Right lobe of liver (tissue), 6 donors: Measurements from ENCODE around the gene MFSD12. TPM values are rescaled to one million over a fixed set of nuclear protein-coding genes. Genes with fewer than 3 reads are reported as not detected.

ENCODE experiments used
- ATAC-seq, 4 donors: fragments of 200-7000 bp; cut with Tn5 transposase; one replicate each; pipeline ENCODE4 v1.9.1; 2020; ENCODE audit warnings: mild to moderate bottlenecking in 4 of 4, moderate library complexity in 4 of 4
- DNase-seq, 3 donors: peaks; one replicate each; pipeline ENCODE4 v3.0.0-alpha.2; 2020
- H3K27ac ChIP-seq, 3 donors: fragments of 200-600 bp; one replicate each; pipeline ENCODE4 v1.8.0; 2022
- H3K27me3 ChIP-seq, 2 donors: fragments of 200-600 bp; one replicate each; pipeline ENCODE4 v1.8.0; 2022
- H3K36me3 ChIP-seq, 4 donors: fragments of 200-600 bp; sonication (generic) in 1 of 4; one replicate each; pipeline versions ENCODE4 v1.5.1 to v1.8.0; 2017 to 2022; ENCODE audit warnings: control low read depth in 1 of 4
- H3K4me1 ChIP-seq, 4 donors: fragments of 200-600 bp; sonication (generic) in 1 of 4; one replicate each; pipeline versions ENCODE4 v1.5.1 to v1.8.0; 2017 to 2022; ENCODE audit warnings: control low read depth in 1 of 4
- H3K4me3 ChIP-seq, 3 donors: fragments of 200-600 bp; one replicate each; pipeline ENCODE4 v1.8.0; 2022
- H3K9me3 ChIP-seq, 4 donors: fragments of 200-600 bp; sonication (generic) in 1 of 4; one replicate each; pipeline versions ENCODE4 v1.5.1 to v1.8.0; 2017 to 2022; ENCODE audit warnings: control low read depth in 1 of 4
- POLR2A ChIP-seq: fragments of 450-650 bp; IDR thresholded peaks from one replicate; pipeline ENCODE4 v1.6.1; 2017; ENCODE audit warnings: antibody characterized with exemption, mild to moderate bottlenecking
- WGBS: methylation state at CpG from one replicate; pipeline ENCODE4 v1.1.6; 2018; ENCODE audit warnings: low coverage, low lambda C conversion rate; ENCODE audit not compliant: insufficient coverage; ENCODE audit errors: missing lambda C conversion rate; 5-methylcytosine and 5-hydroxymethylcytosine counted together
- intact Hi-C, 2 donors: fragments of 100-400 bp; cut with DNase I; formaldehyde crosslinking; loops; one replicate each; pipeline versions ENCODE4 v1.11.2 to v1.14.1; 2022
- total RNA-seq, 6 experiments: library from RNA; depleted of rRNA in 2 of 6; stranded (reverse); fragments of >200 nt in 2 of 6; fragmentation: NEBNext Ultra II Directional in 3 of 6; extraction: Animal tissue kit (Norgen Biotek cat#: 25700) in 3 of 6; gene quantifications; one replicate each; pipeline versions ENCODE4 v1.1.0 to v1.2.4, GENCODE V29; 2016 to 2023
- TF ChIP-seq, protein P1 (sequence below), 4 donors: fragments of 200-600 bp in 3 of 4; fragments of 450-650 bp in 1 of 4; IDR thresholded peaks; one replicate each; pipeline versions ENCODE4 v1.5.1 to v1.8.0; 2016 to 2022; ENCODE audit warnings: antibody characterized with exemption in 4 of 4, mild to moderate bottlenecking in 2 of 4
- donor health status: DM: no; HTN: yes; CAD: no.
- donor health status: DM: no; HTN: no; CAD: no.
- donor health status: DM: no; HTN: no; CAD: no.
- donor health status: DM: no; HTN: yes; CAD: no.
- donor health status: DM: no; HTN: yes; CAD: no.

MFSD12 gene
- total RNA-seq, 6 experiments from 2014 or later, result 23.8 to 114 (median 31.5) TPM

DNA sequence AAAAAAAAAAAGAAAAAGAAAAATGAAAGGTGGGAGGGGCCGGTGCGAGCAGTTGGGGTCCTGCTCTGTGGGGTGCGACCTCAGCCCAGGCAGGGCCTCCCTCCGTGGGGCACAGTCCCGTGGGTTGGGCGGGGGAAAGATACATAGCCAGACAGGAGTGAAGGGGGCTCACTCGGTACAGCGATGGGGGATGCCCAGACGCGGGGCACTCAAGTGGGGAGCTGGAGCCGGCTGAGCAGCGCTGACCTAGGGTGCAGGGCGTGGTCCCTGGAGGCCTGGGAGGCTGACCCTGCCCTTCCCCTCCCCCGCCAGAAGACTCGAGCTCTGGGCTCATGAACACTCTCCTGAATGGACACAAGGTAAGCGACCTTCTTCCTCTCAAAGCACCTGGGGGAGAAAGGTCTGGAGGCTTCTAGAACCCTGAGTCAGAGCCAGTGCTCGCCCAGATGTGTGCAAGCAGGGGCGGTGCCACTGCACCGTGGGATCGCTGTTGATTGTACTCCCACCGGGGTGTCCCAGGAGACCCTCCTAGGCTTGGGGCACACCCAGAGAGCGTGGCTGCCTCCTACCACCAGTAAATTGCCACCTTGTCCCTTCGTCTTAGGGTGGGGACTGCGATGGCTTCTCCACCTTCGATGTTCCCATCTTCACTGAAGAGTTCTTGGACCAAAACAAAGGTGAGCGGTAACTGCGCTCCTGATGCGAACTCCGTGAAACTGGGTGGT lies 18.7 kb upstream of the MFSD12 start:
- Histone ChIP-seq H3K27ac (no peak overlapping the region), H3K36me3 (no peaks in the 10 kb centered on the region), H3K4me1 (peaks cover 0 to 6% (median 0%) of the 10 kb centered on the region in 4 donors), H3K4me3 (no peak overlapping the region), H3K27me3 (no peaks in the 10 kb centered on the region), H3K9me3 (no peaks in the 10 kb centered on the region)
- TF ChIP-seq, protein P1, sequence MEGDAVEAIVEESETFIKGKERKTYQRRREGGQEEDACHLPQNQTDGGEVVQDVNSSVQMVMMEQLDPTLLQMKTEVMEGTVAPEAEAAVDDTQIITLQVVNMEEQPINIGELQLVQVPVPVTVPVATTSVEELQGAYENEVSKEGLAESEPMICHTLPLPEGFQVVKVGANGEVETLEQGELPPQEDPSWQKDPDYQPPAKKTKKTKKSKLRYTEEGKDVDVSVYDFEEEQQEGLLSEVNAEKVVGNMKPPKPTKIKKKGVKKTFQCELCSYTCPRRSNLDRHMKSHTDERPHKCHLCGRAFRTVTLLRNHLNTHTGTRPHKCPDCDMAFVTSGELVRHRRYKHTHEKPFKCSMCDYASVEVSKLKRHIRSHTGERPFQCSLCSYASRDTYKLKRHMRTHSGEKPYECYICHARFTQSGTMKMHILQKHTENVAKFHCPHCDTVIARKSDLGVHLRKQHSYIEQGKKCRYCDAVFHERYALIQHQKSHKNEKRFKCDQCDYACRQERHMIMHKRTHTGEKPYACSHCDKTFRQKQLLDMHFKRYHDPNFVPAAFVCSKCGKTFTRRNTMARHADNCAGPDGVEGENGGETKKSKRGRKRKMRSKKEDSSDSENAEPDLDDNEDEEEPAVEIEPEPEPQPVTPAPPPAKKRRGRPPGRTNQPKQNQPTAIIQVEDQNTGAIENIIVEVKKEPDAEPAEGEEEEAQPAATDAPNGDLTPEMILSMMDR (IDR thresholded peaks at IDR 0.05), result no peak
- TF ChIP-seq POLR2A, result no peak
- DNase-seq (no peak), ATAC-seq (no peak)
- WGBS, result 87% methylated on average over 12 of the region's 29 CpGs
- intact Hi-C loops, result no loop called here

DNA sequence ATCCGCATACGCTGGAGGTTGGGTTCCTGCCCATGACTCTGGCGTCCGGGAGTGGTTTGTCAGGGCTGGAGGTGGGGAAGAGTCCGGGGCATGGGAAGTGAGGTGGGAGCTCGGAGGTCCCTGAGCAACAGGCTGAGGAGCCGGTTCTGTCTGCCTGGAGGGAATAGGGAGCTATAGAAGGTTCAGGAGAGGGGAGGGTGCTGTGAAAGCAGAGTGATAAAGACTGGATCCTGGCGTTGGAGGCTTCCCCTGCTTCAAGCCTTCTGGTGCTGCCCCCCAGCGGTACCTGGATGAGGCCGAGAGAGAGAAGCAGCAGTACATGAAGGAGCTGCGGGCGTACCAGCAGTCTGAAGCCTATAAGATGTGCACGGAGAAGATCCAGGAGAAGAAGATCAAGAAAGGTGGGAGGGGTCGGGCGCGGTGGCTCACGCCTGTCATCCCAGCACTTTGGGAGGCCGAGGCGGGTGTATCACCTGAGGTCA lies 17.9 kb upstream of the MFSD12 start:
- DNase-seq, result no peak
- no peaks in the 10 kb centered on the region for H3K36me3 ChIP-seq
- no peak overlapping the region for H3K4me3 ChIP-seq
- H3K27ac ChIP-seq, result no peak overlapping the region
- H3K27me3 ChIP-seq, result no peaks in the 10 kb centered on the region
- TF ChIP-seq POLR2A, result no peak
- TF ChIP-seq, protein P1 (IDR thresholded peaks at IDR 0.05), result no peak
- peaks cover 0 to 6% (median 0%) of the 10 kb centered on the region in 4 donors for H3K4me1 ChIP-seq
- intact Hi-C loops, result no loop called here
- H3K9me3 ChIP-seq, result no peaks in the 10 kb centered on the region
- no peak for ATAC-seq
- WGBS, result 92% methylated on average over 13 of the region's 19 CpGs

DNA sequence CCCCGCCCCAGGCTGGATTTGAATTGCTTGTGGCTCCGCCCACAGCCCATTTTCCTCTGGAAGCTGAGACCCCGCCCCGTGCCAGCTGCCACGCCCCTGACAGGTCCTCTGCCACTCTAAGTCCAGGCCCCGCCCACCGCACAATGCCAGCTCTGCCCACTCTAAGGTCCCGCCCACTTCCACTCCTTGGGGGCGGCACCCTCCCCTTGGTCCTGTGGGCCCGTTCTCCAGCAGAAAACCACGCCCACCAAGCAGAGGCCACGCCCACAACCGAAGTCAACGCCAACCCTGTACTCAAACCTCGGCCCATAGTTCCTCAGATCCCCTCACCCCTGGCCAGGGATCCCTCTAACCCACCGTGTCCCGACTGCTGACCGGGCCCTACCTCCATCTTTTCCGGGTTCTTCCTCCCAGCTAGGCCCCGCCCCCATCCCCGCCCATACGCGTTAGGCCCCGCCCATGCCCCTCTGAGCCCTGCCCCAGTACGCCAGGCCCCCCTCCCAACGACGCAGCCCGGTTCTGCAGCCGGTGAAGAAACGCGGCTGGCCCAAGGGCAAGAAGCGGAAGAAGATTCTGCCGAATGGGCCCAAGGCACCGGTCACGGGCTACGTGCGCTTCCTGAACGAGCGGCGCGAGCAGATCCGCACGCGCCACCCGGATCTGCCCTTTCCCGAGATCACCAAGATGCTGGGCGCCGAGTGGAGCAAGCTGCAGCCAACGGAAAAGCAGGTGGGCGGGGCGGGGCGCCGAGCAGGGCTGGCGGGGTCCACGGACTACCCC lies 16.7 kb upstream of the MFSD12 start:
- TF ChIP-seq, protein P1 (IDR thresholded peaks at IDR 0.05), result no peak
- no peak for TF ChIP-seq POLR2A
- H3K36me3 ChIP-seq, result no peaks in the 10 kb centered on the region
- intact Hi-C loops, result no loop called here
- H3K9me3 ChIP-seq, result no peaks in the 10 kb centered on the region
- H3K4me1 ChIP-seq, result peaks cover 0 to 6% (median 0%) of the 10 kb centered on the region in 4 donors
- H3K4me3 ChIP-seq, result peak overlapping the region; percentile 79 to 96 (median 83)
- DNase-seq (peak; percentile 90 to 94 (median 91)), ATAC-seq (peak; percentile 35 to 71 (median 60))
- H3K27me3 ChIP-seq, result no peaks in the 10 kb centered on the region
- no peak overlapping the region for H3K27ac ChIP-seq
- 63% methylated on average over 37 of the region's 55 CpGs for WGBS

DNA sequence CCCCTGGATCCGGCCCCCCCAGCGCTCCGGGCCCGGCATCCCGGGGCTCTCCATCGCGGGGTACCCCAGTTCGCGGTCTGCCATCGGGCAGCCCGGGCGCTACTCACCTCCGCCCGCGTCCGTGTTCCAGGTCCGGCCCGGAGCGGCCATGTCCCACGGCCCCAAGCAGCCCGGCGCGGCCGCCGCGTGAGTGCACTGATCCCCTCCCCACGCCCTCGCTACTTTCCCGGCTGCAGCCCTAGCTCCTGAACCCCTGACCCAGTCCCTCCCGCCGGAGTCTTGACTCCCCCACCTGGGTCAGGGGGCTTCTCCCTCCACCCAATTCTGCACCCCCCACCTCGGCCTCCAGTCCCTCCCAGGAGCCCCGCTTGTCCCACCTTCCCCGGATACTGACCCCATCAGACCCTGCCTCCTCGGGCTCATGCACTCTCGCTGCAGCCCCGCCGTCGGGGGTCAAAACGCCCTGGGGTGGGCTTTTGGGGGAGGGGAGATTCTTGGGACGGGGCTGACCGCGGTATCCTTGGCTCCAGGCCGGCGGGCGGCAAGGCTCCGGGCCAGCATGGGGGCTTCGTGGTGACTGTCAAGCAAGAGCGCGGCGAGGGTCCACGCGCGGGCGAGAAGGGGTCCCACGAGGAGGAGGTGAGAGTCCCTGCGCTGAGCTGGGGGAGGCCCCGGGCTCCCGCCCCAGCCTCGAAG lies 15.9 kb upstream of the MFSD12 start:
- peak in 3 of 4 donors; percentile 1 to 4 (median 1) for ATAC-seq
- 0% methylated on average over 2 of the region's 60 CpGs for WGBS
- Histone ChIP-seq H3K9me3 (no peaks in the 10 kb centered on the region), H3K4me1 (peaks cover 0 to 6% (median 0%) of the 10 kb centered on the region in 4 donors), H3K27ac (peak overlapping the region in 2 of 3 donors; percentile 60 to 69), H3K36me3 (no peaks in the 10 kb centered on the region), H3K27me3 (no peaks in the 10 kb centered on the region), H3K4me3 (peak overlapping the region; percentile 79 to 96 (median 83))
- intact Hi-C loops, result no loop called here
- peak; percentile 50 to 66 (median 57) for DNase-seq
- TF ChIP-seq, protein P1 (IDR thresholded peaks at IDR 0.05), result no peak
- no peak for TF ChIP-seq POLR2A
